SK-N-SH (cell line): ENCODE measurements around the gene MICU2. TPM values are rescaled to one million over a fixed set of nuclear protein-coding genes. Genes with fewer than 3 reads are reported as not detected.

Experiments
- CTCF ChIA-PET: fragments of 300-600, 350-600 bp; formaldehyde crosslinking; extraction: SDS; loops from one replicate; lab custom pipeline; 2021; lab: Yijun Ruan, JAX
- POLR2A ChIA-PET: fragments of 350-600 bp; sonication (Branson Sonifier 250); formaldehyde crosslinking; extraction: SDS; loops from one replicate; lab custom pipeline; 2020; ENCODE audit warnings: antibody characterized with exemption, inconsistent platforms; lab: Yijun Ruan, JAX
- DNase-seq: peaks from one replicate; pipeline ENCODE4 v3.0.0; 2012
- H2AFZ ChIP-seq: fragments of 200-600 bp; sonication (generic); 2 replicates; pipeline ENCODE4 v1.8.1; 2016; ENCODE audit warnings: antibody characterized with exemption, mild to moderate bottlenecking, low read depth
- H3F3A ChIP-seq: fragments of 200-600 bp; sonication (generic); replicated peaks from 2 replicates; pipeline ENCODE3; 2016; ENCODE audit warnings: antibody characterized with exemption, mild to moderate bottlenecking; ENCODE audit not compliant: insufficient read depth
- H3K27ac ChIP-seq, 2 experiments: fragments of 200-500 bp in 1 of 2; fragments of 200-600 bp in 1 of 2; sonication (Bioruptor generic) in 1 of 2; sonication (generic), shearing (Covaris generic) in 1 of 2; 2 replicates each; pipeline versions ENCODE4 v1.5.1 to v1.6.1; 2014 to 2016; ENCODE audit warnings: low read depth in 2 of 2, inconsistent platforms in 1 of 2, low read length in 1 of 2, mild to moderate bottlenecking in 1 of 2, mixed read lengths in 1 of 2
- H3K27me3 ChIP-seq: fragments of 200-600 bp; sonication (generic), shearing (Covaris generic); 2 replicates; pipeline ENCODE4 v1.6.1; 2016; ENCODE audit warnings: mixed run types; ENCODE audit not compliant: insufficient read depth
- H3K36me3 ChIP-seq, 2 experiments: fragments of 200-500 bp in 1 of 2; fragments of 200-600 bp in 1 of 2; sonication (Bioruptor generic) in 1 of 2; sonication (generic) in 1 of 2; replicated peaks in 1 of 2; 2 replicates each; pipeline versions ENCODE3 to v1.5.1; 2014 to 2016; ENCODE audit warnings: low read length in 1 of 2, mild to moderate bottlenecking in 1 of 2; ENCODE audit not compliant: insufficient read depth in 2 of 2, control insufficient read depth in 1 of 2
- H3K4me1 ChIP-seq, 2 experiments: fragments of 200-500 bp in 1 of 2; fragments of 200-600 bp in 1 of 2; sonication (Bioruptor generic) in 1 of 2; sonication (generic), shearing (Covaris generic) in 1 of 2; 2 replicates each; pipeline versions ENCODE4 v1.5.1 to v1.6.1; 2014 to 2016; ENCODE audit warnings: low read depth in 1 of 2, low read length in 1 of 2, mixed run types in 1 of 2; ENCODE audit not compliant: insufficient read depth in 2 of 2, control insufficient read depth in 1 of 2
- H3K4me2 ChIP-seq: fragments of 200-600 bp; sonication (generic), shearing (Covaris generic); 2 replicates; pipeline ENCODE4 v1.6.1; 2017; ENCODE audit warnings: mixed run types
- H3K4me3 ChIP-seq, 2 experiments: fragments of 200-500 bp in 1 of 2; fragments of 200-600 bp in 1 of 2; sonication (Bioruptor generic) in 1 of 2; sonication (generic), shearing (Covaris generic) in 1 of 2; 2 replicates each; pipeline versions ENCODE4 v1.5.1 to v1.8.1; 2014 to 2016; ENCODE audit warnings: low read depth in 2 of 2, inconsistent platforms in 1 of 2, low read length in 1 of 2, mild to moderate bottlenecking in 1 of 2, mixed read lengths in 1 of 2, moderate library complexity in 1 of 2
- H3K79me2 ChIP-seq: fragments of 200-600 bp; sonication (generic); 2 replicates; pipeline ENCODE4 v1.8.1; 2017; ENCODE audit warnings: mild to moderate bottlenecking; ENCODE audit not compliant: insufficient read depth
- H3K9ac ChIP-seq: fragments of 200-600 bp; sonication (generic); 2 replicates; pipeline ENCODE4 v1.6.1; 2017; ENCODE audit warnings: mixed run types
- H3K9me2 ChIP-seq: fragments of 200-600 bp; sonication (generic); 2 replicates; pipeline ENCODE4 v1.6.1; 2017; ENCODE audit warnings: mixed run types
- H3K9me3 ChIP-seq: fragments of 200-600 bp; sonication (generic); 2 replicates; pipeline ENCODE4 v1.6.1; 2017; ENCODE audit warnings: mixed run types, mild to moderate bottlenecking, moderate library complexity
- H4K20me1 ChIP-seq: fragments of 200-600 bp; sonication (generic); 2 replicates; pipeline ENCODE4 v1.6.1; 2017; ENCODE audit warnings: mild to moderate bottlenecking, mixed run types; ENCODE audit not compliant: insufficient read depth
- CHD2 ChIP-seq: fragments of 150-350 bp; IDR thresholded peaks from 2 replicates; pipeline ENCODE4 v1.6.1; 2018; ENCODE audit warnings: low read length; ENCODE audit not compliant: partially characterized antibody
- FOXM1 ChIP-seq: IDR thresholded peaks from 2 replicates; pipeline ENCODE4 v1.4.0; 2012; ENCODE audit warnings: low read depth, mild to moderate bottlenecking
- GABPA ChIP-seq: IDR thresholded peaks from 2 replicates; pipeline ENCODE4 v1.4.0; 2012; ENCODE audit warnings: low read depth, mild to moderate bottlenecking
- GATA2 ChIP-seq: sonication (generic); formaldehyde crosslinking; IDR thresholded peaks from 2 replicates; pipeline ENCODE4 v1.5.0; 2020; ENCODE audit warnings: mild to moderate bottlenecking, missing genetic modification reagents
- JUND ChIP-seq: IDR thresholded peaks from 2 replicates; pipeline ENCODE4 v1.4.0; 2012
- MXI1 ChIP-seq: IDR thresholded peaks from 2 replicates; pipeline ENCODE4 v1.6.1; 2012; ENCODE audit warnings: mild to moderate bottlenecking, low read depth, low read length, improper control_type of control experiment
- POLR2AphosphoS5 ChIP-seq: IDR thresholded peaks from 2 replicates; pipeline ENCODE4 v1.6.1; 2012; ENCODE audit warnings: low read depth, low read length
- RAD21 ChIP-seq: IDR thresholded peaks from 2 replicates; pipeline ENCODE4 v1.6.1; 2012; ENCODE audit warnings: mild to moderate bottlenecking, low read length
- RCOR1 ChIP-seq: fragments of 150-350 bp; IDR thresholded peaks from 2 replicates; pipeline ENCODE4 v1.6.1; 2017; ENCODE audit warnings: antibody characterized with exemption, low read length
- RFX5 ChIP-seq: IDR thresholded peaks from 2 replicates; pipeline ENCODE4 v1.6.1; 2012; ENCODE audit warnings: mild to moderate bottlenecking, improper control_type of control experiment, low read length
- SIN3A ChIP-seq: IDR thresholded peaks from 2 replicates; pipeline ENCODE4 v1.6.1; 2012; ENCODE audit warnings: low read depth, mild to moderate bottlenecking, low read length, moderate library complexity, borderline replicate concordance
- TCF12 ChIP-seq: IDR thresholded peaks from 2 replicates; pipeline ENCODE4 v1.4.0; 2012
- TEAD4 ChIP-seq: IDR thresholded peaks from 2 replicates; pipeline ENCODE4 v1.4.0; 2012; ENCODE audit warnings: mild to moderate bottlenecking, borderline replicate concordance; ENCODE audit not compliant: insufficient read depth
- WGBS: methylation state at CpG from one replicate; pipeline ENCODE4 v1.1.6; 2017; ENCODE audit warnings: low lambda C conversion rate; 5-methylcytosine and 5-hydroxymethylcytosine counted together
- polyA plus RNA-seq, 3 experiments: library from polyadenylated mRNA; depleted of rRNA; stranded (reverse); fragments of >200 nt; gene quantifications; 2 replicates each; pipeline ENCODE4 v1.2.3, GENCODE V29; 2012
- TF ChIP-seq, protein P1 (sequence below): fragments of 150-350 bp; IDR thresholded peaks from 2 replicates; pipeline ENCODE4 v1.6.1; 2016; ENCODE audit warnings: mild to moderate bottlenecking, low read depth, low read length
- TF ChIP-seq, protein P2 (sequence below): IDR thresholded peaks from 2 replicates; pipeline ENCODE4 v1.6.1; 2012; ENCODE audit warnings: mild to moderate bottlenecking, low read depth, low read length, moderate library complexity
- TF ChIP-seq, protein P3 (sequence below): IDR thresholded peaks from 2 replicates; pipeline ENCODE4 v1.4.0; 2012; ENCODE audit warnings: low read depth
- TF ChIP-seq, protein P4 (sequence below): IDR thresholded peaks from 2 replicates; pipeline ENCODE4; 2012
- TF ChIP-seq, protein P5 (sequence below): IDR thresholded peaks from 2 replicates; pipeline ENCODE4 v1.4.0; 2012; ENCODE audit warnings: low read depth, borderline replicate concordance
- TF ChIP-seq, protein P6 (sequence below): IDR thresholded peaks from 2 replicates; pipeline ENCODE4 v1.4.0; 2012; ENCODE audit warnings: low read depth, borderline replicate concordance

MICU2 gene
- polyA plus RNA-seq, 1 of the 3 experiments (the other 2 are of a cell fraction): 46.4 TPM

DNA sequence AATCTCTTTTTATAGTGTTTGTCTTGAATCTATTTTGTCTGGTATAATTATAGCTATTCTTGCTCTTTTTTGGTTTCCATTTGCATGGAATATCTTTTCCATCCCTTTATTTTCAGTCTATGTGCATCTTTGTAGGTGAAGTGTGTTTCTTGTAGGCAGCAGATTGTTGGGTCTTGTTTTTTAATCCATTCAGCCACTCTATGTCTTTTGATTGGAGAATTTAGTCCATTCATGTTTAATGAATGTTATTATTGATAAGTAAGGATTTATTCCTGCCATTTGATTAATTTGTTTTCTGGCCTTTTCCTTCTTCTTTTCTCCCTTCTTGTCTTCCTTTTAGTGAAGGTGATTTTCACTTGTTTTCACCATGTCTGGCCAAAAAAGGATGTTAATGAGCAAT lies 133.2 kb downstream of the MICU2 start:
- Histone ChIP-seq H4K20me1 (no peaks in the 10 kb centered on the region), H3K79me2 (no peaks in the 10 kb centered on the region), H2AFZ (no peak overlapping the region), H3K27ac (no peak overlapping the region), H3F3A (no peaks in the 10 kb centered on the region), H3K36me3 (no peaks in the 10 kb centered on the region), H3K9me2 (no peaks in the 10 kb centered on the region), H3K9ac (no peak overlapping the region), H3K4me3 (no peak overlapping the region), H3K27me3 (no peaks in the 10 kb centered on the region), H3K4me2 (no peak overlapping the region), H3K9me3 (peaks cover 4% of the 10 kb centered on the region; the same call in 1 of the 2 replicates), H3K4me1 (no peaks in the 10 kb centered on the region)
- TF ChIP-seq TCF12 (no peak), MXI1 (no peak), TEAD4 (no peak), GABPA (no peak), RCOR1 (no peak), RFX5 (no peak)
- TF ChIP-seq, protein P1, sequence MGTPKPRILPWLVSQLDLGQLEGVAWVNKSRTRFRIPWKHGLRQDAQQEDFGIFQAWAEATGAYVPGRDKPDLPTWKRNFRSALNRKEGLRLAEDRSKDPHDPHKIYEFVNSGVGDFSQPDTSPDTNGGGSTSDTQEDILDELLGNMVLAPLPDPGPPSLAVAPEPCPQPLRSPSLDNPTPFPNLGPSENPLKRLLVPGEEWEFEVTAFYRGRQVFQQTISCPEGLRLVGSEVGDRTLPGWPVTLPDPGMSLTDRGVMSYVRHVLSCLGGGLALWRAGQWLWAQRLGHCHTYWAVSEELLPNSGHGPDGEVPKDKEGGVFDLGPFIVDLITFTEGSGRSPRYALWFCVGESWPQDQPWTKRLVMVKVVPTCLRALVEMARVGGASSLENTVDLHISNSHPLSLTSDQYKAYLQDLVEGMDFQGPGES: no peak
- TF ChIP-seq, protein P2, sequence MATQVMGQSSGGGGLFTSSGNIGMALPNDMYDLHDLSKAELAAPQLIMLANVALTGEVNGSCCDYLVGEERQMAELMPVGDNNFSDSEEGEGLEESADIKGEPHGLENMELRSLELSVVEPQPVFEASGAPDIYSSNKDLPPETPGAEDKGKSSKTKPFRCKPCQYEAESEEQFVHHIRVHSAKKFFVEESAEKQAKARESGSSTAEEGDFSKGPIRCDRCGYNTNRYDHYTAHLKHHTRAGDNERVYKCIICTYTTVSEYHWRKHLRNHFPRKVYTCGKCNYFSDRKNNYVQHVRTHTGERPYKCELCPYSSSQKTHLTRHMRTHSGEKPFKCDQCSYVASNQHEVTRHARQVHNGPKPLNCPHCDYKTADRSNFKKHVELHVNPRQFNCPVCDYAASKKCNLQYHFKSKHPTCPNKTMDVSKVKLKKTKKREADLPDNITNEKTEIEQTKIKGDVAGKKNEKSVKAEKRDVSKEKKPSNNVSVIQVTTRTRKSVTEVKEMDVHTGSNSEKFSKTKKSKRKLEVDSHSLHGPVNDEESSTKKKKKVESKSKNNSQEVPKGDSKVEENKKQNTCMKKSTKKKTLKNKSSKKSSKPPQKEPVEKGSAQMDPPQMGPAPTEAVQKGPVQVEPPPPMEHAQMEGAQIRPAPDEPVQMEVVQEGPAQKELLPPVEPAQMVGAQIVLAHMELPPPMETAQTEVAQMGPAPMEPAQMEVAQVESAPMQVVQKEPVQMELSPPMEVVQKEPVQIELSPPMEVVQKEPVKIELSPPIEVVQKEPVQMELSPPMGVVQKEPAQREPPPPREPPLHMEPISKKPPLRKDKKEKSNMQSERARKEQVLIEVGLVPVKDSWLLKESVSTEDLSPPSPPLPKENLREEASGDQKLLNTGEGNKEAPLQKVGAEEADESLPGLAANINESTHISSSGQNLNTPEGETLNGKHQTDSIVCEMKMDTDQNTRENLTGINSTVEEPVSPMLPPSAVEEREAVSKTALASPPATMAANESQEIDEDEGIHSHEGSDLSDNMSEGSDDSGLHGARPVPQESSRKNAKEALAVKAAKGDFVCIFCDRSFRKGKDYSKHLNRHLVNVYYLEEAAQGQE: no peak
- TF ChIP-seq, protein P3, sequence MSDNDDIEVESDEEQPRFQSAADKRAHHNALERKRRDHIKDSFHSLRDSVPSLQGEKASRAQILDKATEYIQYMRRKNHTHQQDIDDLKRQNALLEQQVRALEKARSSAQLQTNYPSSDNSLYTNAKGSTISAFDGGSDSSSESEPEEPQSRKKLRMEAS: no peak
- ChIA-PET POLR2A (interaction anchor here (0.6 kb wide), 1 partner anchor 12 kb away, joined by 3 read pairs; no protein-coding TSS in a partner anchor), CTCF (interaction anchor here (1.5 kb wide), 1 partner anchor 174 kb away, joined by 3 read pairs; no protein-coding TSS in a partner anchor)
- DNase-seq: no peak

DNA sequence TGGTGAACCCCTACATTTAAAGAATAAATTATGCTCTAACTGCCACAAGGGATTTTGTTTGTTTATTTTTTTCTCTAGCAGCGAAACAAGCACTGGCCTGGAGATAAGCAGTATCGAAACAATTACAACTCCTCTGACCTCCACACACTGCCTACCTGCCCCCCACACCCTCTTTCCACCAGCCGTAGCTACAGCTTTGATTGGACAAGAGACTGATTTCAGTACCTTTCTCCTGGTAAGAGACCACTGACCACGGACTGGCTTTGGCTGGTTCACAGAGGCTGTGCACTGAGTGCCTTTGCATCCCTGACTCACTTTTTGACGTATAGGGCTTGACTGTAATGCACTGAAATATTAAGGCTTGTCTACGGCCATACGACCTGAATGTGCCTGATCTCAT lies 137.4 kb downstream of the MICU2 start:
- POLR2A ChIA-PET: no interaction called here
- DNase-seq: no peak
- no peak overlapping the region for H3K9ac ChIP-seq
- H3K27me3 ChIP-seq: no peaks in the 10 kb centered on the region
- H3K4me3 ChIP-seq: no peak overlapping the region
- 72% methylated on average over 7 of the region's 7 CpGs for WGBS
- peaks cover 4% of the 10 kb centered on the region; the same call in 1 of the 2 replicates for H3K9me3 ChIP-seq
- CTCF ChIA-PET: interaction anchor here (2.4 kb wide), 1 partner anchor 10 kb away, joined by 8 read pairs; no protein-coding TSS in a partner anchor
- H3K79me2 ChIP-seq: no peaks in the 10 kb centered on the region
- no peaks in the 10 kb centered on the region for H3K9me2 ChIP-seq
- H3K36me3 ChIP-seq: no peaks in the 10 kb centered on the region
- TF ChIP-seq, protein P4, sequence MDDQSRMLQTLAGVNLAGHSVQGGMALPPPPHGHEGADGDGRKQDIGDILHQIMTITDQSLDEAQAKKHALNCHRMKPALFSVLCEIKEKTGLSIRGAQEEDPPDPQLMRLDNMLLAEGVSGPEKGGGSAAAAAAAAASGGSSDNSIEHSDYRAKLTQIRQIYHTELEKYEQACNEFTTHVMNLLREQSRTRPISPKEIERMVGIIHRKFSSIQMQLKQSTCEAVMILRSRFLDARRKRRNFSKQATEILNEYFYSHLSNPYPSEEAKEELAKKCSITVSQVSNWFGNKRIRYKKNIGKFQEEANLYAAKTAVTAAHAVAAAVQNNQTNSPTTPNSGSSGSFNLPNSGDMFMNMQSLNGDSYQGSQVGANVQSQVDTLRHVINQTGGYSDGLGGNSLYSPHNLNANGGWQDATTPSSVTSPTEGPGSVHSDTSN: no peak
- TF ChIP-seq, protein P5, sequence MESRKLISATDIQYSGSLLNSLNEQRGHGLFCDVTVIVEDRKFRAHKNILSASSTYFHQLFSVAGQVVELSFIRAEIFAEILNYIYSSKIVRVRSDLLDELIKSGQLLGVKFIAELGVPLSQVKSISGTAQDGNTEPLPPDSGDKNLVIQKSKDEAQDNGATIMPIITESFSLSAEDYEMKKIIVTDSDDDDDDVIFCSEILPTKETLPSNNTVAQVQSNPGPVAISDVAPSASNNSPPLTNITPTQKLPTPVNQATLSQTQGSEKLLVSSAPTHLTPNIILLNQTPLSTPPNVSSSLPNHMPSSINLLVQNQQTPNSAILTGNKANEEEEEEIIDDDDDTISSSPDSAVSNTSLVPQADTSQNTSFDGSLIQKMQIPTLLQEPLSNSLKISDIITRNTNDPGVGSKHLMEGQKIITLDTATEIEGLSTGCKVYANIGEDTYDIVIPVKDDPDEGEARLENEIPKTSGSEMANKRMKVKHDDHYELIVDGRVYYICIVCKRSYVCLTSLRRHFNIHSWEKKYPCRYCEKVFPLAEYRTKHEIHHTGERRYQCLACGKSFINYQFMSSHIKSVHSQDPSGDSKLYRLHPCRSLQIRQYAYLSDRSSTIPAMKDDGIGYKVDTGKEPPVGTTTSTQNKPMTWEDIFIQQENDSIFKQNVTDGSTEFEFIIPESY: no peak
- TF ChIP-seq TEAD4 (no peak), GATA2 (CRISPR knock-in tag) (no peak), CHD2 (no peak), FOXM1 (no peak), SIN3A (no peak), TCF12 (no peak), RAD21 (no peak), POLR2AphosphoS5 (no peak), RCOR1 (no peak), JUND (no peak), GABPA (no peak)
- TF ChIP-seq, protein P6, sequence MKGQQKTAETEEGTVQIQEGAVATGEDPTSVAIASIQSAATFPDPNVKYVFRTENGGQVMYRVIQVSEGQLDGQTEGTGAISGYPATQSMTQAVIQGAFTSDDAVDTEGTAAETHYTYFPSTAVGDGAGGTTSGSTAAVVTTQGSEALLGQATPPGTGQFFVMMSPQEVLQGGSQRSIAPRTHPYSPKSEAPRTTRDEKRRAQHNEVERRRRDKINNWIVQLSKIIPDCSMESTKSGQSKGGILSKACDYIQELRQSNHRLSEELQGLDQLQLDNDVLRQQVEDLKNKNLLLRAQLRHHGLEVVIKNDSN: no peak
- H3K4me2 ChIP-seq: no peak overlapping the region
- no peak overlapping the region for H3K27ac ChIP-seq
- no peaks in the 10 kb centered on the region for H3F3A ChIP-seq
- no peaks in the 10 kb centered on the region for H4K20me1 ChIP-seq
- H3K4me1 ChIP-seq: no peaks in the 10 kb centered on the region
- H2AFZ ChIP-seq: no peak overlapping the region
